ENCODE measurements around the gene POLG. TPM values are rescaled to one million over a fixed set of nuclear protein-coding genes. Genes with fewer than 3 reads are reported as not detected.
A peak's percentile ranks its signal among the peaks of the same experiment; 100 is the strongest.

The POLG gene
- total and polyA plus RNA-seq, 2 of the 13 experiments (the other 11 are each of a cell fraction or from before 2014, with no cell fraction given) = 26.6 to 35.5 TPM

- no peak for TF ChIP-seq MLXIP (CRISPR knock-in tag; IDR thresholded peaks at IDR 0.05; ENCODE audit: borderline replicate concordance)
- TF ChIP-seq ZNF614 (CRISPR knock-in tag; IDR thresholded peaks at IDR 0.05; ENCODE audit: borderline replicate concordance) = peak; percentile 72; the same call in 1 of the 2 replicates
- TF ChIP-seq NR2C2 (CRISPR knock-in tag; IDR thresholded peaks at IDR 0.05; ENCODE audit: borderline replicate concordance) = peak; percentile 56; the same call in 1 of the 2 replicates
- TF ChIP-seq GABPA (IDR thresholded peaks at IDR 0.05; ENCODE audit: low read depth, low read length) = no peak
- peak; percentile 57 for TF ChIP-seq GABPA (CRISPR knock-in tag; IDR thresholded peaks at IDR 0.05; ENCODE audit: low read depth)
- peak in 1 of 2 experiments; percentile 18; a peak in 2 of 4 replicates for TF ChIP-seq POLR2A (IDR thresholded peaks at IDR 0.05; ENCODE audit: insufficient read depth in 1 of 2, low read depth in 2 of 2, low read length in 2 of 2)
- peak; percentile 64; the same call in 1 of the 2 replicates for TF ChIP-seq RXRB (CRISPR knock-in tag; IDR thresholded peaks at IDR 0.05; ENCODE audit: borderline replicate concordance)
- TF ChIP-seq NFIC (IDR thresholded peaks at IDR 0.05; ENCODE audit: low read length) = peak; percentile 40; the same call in 1 of the 2 replicates
- TF ChIP-seq ZNF605 (CRISPR knock-in tag; IDR thresholded peaks at IDR 0.05) = peak; percentile 35; the same call in 1 of the 2 replicates
- TF ChIP-seq ZNF879 (CRISPR knock-in tag; IDR thresholded peaks at IDR 0.05) = no peak
- peak; percentile 91 for TF ChIP-seq NR2F6 (IDR thresholded peaks at IDR 0.05)
- TF ChIP-seq NR2F6 (CRISPR knock-in tag; IDR thresholded peaks at IDR 0.05) = peak; percentile 91
- no peak for TF ChIP-seq TBP (CRISPR knock-in tag; IDR thresholded peaks at IDR 0.05)
- TF ChIP-seq MXD4 (CRISPR knock-in tag; IDR thresholded peaks at IDR 0.05) = no peak
- no peak for TF ChIP-seq ZBTB2 (CRISPR knock-in tag; IDR thresholded peaks at IDR 0.05; ENCODE audit: low read depth)
- no peak for TF ChIP-seq TCF7 (IDR thresholded peaks at IDR 0.05; ENCODE audit: low read depth)
- TF ChIP-seq ZNF292 (CRISPR knock-in tag; IDR thresholded peaks at IDR 0.05; ENCODE audit: borderline replicate concordance, low read depth) = no peak
- no peak for TF ChIP-seq RORA (CRISPR knock-in tag; IDR thresholded peaks at IDR 0.05)
- TF ChIP-seq GMEB2 (CRISPR knock-in tag; IDR thresholded peaks at IDR 0.05; ENCODE audit: low read depth) = no peak
- TF ChIP-seq ZNF512B (CRISPR knock-in tag; IDR thresholded peaks at IDR 0.05; ENCODE audit: borderline replicate concordance) = no peak
- TF ChIP-seq ARNT (IDR thresholded peaks at IDR 0.05) = no peak
Observed at GRCh38 chr15:89321521-89322410, 12.9 kb downstream of the POLG start (continued).

Measured in HepG2 (cell line).